Stimulated activated CD4-positive, alpha-beta T cell treated with anti-CD3 and anti-CD28 coated beads, Interleukin-15, amount 100 ng/mL, for 1 hour (primary cell): ENCODE measurements around the gene C3orf49.

Experiments
- DNase-seq, 2 donors: peaks; one replicate each; pipeline ENCODE4 v3.0.0-alpha.2; 2020; ENCODE audit warnings: low read depth in 1 of 2, low spot score in 1 of 2

C3orf49 gene

DNA sequence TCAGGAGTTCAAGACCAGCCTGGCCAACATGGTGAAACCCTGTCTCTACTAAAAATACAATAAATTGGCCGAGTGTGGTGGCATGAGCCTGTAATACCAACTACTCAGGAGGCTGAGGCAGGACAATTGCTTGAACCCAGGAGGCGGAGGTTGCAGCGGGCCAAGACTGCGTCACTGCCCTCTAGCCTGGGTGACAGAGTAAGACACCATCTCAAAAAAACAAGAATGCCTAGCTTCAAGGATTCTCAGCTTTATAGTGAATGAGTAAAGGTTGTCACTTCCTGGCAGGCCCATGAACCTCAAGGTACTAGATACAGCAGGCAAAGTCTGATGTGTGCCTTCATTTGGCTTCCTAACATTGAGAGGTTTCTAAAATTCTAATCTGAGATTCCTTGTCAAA lies 30.1 kb downstream of the C3orf49 start:
- no peak for DNase-seq

DNA sequence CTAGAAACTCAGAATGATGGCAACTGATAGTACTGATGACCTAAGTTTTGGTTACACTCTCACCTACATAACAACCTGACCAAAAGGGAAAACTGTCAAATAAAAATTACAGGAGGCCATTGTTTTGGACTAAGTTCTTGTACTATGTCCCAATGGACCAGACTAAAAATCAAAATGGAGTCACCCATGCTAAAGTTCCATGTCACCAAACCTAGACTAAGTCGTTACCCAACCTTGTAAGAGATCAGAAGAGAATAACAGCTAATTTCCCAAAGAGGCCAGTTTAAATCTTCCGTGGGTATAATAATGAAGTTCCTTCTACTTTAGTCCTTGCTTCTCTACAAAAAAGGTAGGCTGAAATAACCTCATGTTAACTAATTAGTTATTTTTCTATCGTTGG lies 32.2 kb downstream of the C3orf49 start:
- DNase-seq = no peak

GRCh38 chr3:63853106-63853505 lies 34.0 kb downstream of the C3orf49 start:
- DNase-seq = no peak

DNA sequence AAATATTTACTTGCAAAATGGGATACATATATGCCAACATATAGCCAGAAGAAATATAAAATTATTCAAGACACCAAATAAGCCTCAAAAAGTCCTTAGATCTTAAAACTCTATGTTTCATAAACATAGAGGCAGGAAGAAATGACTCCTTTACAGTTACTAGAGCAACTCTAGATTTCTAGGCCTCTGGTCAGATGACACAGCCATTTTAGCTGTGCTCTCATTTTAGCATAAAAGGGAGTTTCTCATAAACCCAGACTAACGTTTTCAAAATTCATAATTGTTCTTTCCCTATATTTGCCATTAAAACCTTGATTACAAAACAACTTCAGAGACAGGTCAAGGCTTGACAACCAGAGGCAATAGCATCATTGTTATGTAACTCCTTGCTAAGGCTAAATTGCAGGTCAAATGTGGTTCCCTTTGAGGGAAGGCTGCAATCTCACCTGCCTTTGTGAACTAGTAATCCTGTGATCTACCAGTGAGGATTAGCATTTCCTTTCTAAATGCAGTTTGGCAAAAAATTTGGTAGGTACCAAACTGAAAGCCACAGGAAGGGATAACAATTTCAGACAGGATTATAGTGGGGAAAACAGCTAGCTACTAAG lies 36.3 kb downstream of the C3orf49 start:
- DNase-seq = no peak

- DNase-seq = no peak
These were observed 38.2 kb downstream of the C3orf49 start for GRCh38 chr3:63857311-63857710.

- DNase-seq = no peak
These were observed 41.7 kb downstream of the C3orf49 start for GRCh38 chr3:63860776-63861175.

DNA sequence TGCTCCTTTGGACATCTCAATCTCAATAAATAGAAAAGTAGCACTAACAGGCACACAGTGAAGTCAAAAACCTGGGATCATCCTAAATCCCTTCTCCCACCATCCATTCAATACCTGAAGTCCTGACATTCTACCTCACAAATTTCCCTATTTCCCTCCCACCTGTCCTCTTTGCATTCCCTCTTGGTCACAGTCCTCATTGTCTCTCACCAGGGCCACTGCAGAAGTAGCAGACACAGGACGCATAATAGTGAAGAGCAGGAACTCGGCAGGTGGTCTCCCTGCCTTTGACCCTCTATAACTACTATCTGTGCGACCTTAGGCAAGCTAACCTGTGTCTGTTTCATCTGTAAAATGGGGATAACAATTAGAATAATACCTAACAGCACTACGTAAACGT lies 42.2 kb downstream of the C3orf49 start:
- DNase-seq = no peak

- DNase-seq = no peak
These were observed 43.7 kb downstream of the C3orf49 start for GRCh38 chr3:63862804-63863149.

GRCh38 chr3:63863150-63864007 lies 44.3 kb downstream of the C3orf49 start, which contains the start of the genes ATXN7 and THOC7:
TSS of gene ATXN7 (plus strand) at chr3:63863867. CDS start at chr3:63912599, 48,732 bp downstream.
TSS of gene THOC7 (minus strand) at chr3:63863805. CDS start at chr3:63863790, 15 bp downstream.
- DNase-seq = peak; percentile 43 to 65

DNA sequence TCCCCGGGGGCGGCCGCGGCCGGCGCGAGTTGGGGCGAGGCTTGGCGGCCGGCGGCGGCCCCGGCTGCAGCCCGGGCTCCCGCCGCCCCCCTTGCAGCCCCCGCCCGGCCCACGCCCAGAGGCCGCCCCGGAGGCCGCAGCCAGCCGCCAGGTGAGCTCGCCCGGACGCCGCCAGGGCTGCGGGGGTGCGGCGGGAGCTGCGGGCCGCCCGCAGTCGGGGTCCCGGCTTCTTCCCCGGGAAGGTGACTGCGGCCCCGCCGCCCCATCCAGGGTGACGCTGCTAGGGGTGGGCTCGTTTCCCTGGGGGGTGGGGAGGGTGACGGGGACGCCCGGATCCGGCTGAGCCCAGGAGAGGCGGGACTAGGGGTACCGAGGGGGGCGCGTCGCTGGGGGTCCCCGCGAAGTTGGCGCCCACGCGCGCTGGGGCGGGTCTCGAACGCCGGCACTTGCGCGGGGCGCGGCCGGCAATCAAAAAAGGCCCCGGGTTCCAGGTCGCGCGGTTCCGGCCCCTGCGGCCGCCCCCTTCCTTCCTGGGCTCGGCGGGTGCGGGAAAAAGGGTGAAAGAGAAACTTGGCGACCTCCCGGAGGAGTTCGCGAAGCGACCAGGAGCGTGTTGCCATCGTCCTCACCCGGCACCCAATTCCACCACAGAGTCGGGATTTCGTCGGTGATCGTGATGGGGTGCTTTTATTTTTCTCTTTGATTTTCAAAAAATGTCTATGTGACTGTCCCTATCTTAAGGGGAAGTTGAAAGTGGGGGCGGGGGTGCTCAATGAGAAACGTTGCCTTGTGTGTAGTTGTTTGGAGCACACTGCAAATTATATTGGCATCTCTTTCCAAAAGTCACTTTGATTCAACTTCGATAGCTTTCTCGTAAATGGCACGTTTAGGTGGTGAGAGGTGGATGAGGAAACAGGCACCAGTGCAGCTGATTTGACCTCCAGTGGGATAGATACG lies 45.2 kb downstream of the C3orf49 start:
- peak; percentile 5 to 38 for DNase-seq

- no peak for DNase-seq
These were observed 45.8 kb downstream of the C3orf49 start for GRCh38 chr3:63864965-63865327.

DNA sequence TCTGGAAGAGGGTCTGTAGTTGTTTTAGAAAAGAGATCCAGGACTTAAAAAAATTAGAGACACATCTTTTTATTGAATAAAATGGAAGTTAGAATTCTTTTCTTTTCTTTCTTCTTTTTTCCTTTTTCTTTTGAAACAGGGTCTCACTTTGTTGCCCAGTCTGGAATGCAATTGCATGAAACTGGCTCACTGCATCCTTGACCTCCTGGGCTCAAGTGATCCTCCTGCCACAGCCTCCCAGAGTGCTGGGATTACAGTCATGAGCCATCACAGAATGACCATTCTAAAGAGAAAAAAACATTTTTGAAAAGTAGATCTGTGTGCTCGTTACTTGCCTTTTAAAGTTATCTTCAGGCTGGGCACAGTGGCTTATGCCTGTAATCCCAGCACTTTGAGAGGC lies 48.1 kb downstream of the C3orf49 start:
- DNase-seq = no peak

DNA sequence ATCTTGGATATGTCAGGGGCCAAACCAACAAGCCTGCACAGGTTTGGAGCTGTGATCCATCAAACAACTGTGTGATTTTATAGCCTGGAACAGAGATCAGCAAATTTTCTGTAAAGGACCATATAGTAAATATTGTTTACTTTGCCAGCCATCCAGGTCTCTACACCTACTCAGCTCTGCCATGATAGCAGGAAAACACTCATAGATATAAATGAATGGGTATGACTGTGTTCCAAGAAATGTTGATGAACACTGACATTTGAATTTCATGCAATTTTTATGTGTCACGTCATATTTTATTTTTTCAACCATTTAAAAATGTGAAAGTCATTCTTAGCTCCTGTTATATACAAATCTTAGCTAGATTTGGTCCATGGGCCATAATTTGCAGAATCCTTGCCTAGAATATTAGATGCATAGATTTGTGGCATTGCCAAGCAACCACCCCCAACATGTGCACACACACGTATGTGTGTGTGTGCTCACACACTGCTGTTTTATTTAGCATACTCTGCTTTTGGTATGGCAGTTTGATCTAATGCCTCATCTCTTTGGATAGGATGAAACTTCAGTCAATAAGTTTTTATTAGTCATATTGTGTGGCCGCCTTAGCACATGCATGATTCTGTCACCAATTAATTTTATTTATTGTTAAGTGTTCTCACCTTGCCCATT lies 51.0 kb downstream of the C3orf49 start:
- DNase-seq = no peak

GRCh38 chr3:63870615-63871005 lies 51.5 kb downstream of the C3orf49 start:
- no peak for DNase-seq

GRCh38 chr3:63872135-63872924 lies 53.2 kb downstream of the C3orf49 start:
- no peak for DNase-seq

GRCh38 chr3:63874769-63875168 lies 55.7 kb downstream of the C3orf49 start:
- no peak for DNase-seq

GRCh38 chr3:63875510-63875909 lies 56.4 kb downstream of the C3orf49 start:
- DNase-seq = no peak

- DNase-seq = no peak
These were observed 57.2 kb downstream of the C3orf49 start for GRCh38 chr3:63876260-63876659.

DNA sequence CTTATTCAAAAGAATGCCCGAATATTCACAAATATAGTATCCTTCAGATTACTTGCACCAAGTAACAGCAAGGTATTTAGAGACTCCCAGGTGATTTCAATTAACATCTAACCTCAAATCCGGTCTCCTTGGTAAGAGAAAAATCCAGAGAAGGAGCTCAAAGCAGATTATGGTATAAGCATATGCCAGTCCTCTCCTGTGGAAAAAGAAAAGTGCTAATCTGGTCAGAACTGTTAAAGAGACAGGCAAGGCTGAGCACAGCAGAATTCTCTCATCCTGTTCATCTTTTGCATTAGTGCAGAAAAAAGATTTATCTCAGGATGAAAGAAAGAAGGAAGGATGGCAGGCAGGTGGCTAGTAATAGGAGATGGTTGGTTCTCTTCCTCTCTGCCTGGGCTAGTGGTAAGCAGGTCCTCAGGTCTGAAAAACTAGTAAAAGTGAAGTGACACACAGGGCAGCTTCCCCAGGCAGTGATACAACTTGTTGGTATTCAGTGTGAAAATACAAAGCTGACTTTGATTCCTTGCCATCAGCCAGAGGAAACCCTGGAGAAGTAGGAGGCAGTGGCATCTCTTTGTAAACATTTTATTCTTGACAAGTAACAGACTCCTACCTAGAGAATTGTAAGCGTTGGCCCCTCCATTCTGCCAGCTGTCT lies 58.8 kb downstream of the C3orf49 start:
- no peak for DNase-seq
